SK-N-SH treated with all-trans-retinoic acid at 6 μM for 48 hours (cell line): Measurements from ENCODE around the gene SLC35F3.

Experiments
- ATAC-seq: fragments of 200-7000 bp; cut with Tn5 transposase; 3 replicates; pipeline ENCODE4 v1.9.1; 2020; ENCODE audit warnings: mild to moderate bottlenecking, moderate library complexity
- ARNTL ChIP-seq: fragments of 450-650 bp; formaldehyde crosslinking; IDR thresholded peaks from 2 replicates; pipeline ENCODE4 v1.5.0; 2020; ENCODE audit warnings: low read depth, mild to moderate bottlenecking, moderate library complexity, borderline replicate concordance
- BACH2 ChIP-seq: fragments of 250-450 bp; sonication (Bioruptor Pico); IDR thresholded peaks from 2 replicates; pipeline ENCODE4 v1.9.0; 2021; ENCODE audit warnings: mild to moderate bottlenecking, borderline replicate concordance
- ESRRG ChIP-seq: fragments of 250-450 bp; sonication (Bioruptor Pico); IDR thresholded peaks from 2 replicates; pipeline ENCODE4 v1.6.1; 2021; ENCODE audit warnings: mild to moderate bottlenecking
- ISL1 ChIP-seq: fragments of 250-450 bp; sonication (Bioruptor Pico); IDR thresholded peaks from 2 replicates; pipeline ENCODE4 v2.1.2; 2022; ENCODE audit warnings: mild to moderate bottlenecking, moderate library complexity
- PPARA ChIP-seq: fragments of 250-450 bp; sonication (Bioruptor Pico); IDR thresholded peaks from 2 replicates; pipeline ENCODE4 v1.5.0; 2020; ENCODE audit warnings: mild to moderate bottlenecking, borderline replicate concordance
- RARB ChIP-seq: fragments of 250-450 bp; sonication (Bioruptor Pico); IDR thresholded peaks from 2 replicates; pipeline ENCODE4 v1.8.0; 2021; ENCODE audit warnings: mild to moderate bottlenecking, moderate library complexity
- SNAI2 ChIP-seq: fragments of 250-450 bp; sonication (Bioruptor Pico); IDR thresholded peaks from 2 replicates; pipeline ENCODE4 v1.5.0; 2020; ENCODE audit warnings: mild to moderate bottlenecking, moderate library complexity
- TCF4 ChIP-seq: fragments of 250-450 bp; sonication (Bioruptor Pico); IDR thresholded peaks from 2 replicates; pipeline ENCODE4 v1.8.0; 2021; ENCODE audit warnings: mild to moderate bottlenecking, moderate library complexity, borderline replicate concordance
- TOX ChIP-seq: fragments of 250-450 bp; sonication (Bioruptor Pico); IDR thresholded peaks from 2 replicates; pipeline ENCODE4 v1.8.0; 2021; ENCODE audit warnings: mild to moderate bottlenecking, moderate library complexity, borderline replicate concordance
- ZFP3 ChIP-seq: fragments of 250-450 bp; sonication (Bioruptor Pico); IDR thresholded peaks from 2 replicates; pipeline ENCODE4 v1.5.0; 2020; ENCODE audit warnings: mild to moderate bottlenecking, moderate library complexity
- ZFP30 ChIP-seq: fragments of 450-650 bp; formaldehyde crosslinking; IDR thresholded peaks from 2 replicates; pipeline ENCODE4 v1.5.0; 2022; ENCODE audit warnings: mild to moderate bottlenecking, moderate library complexity
- ZNF565 ChIP-seq: fragments of 450-650 bp; formaldehyde crosslinking; conservative IDR thresholded peaks from 2 replicates; pipeline ENCODE4 v1.5.0; 2020; ENCODE audit warnings: low read depth, mild to moderate bottlenecking, moderate library complexity
- ZNF8 ChIP-seq: fragments of 450-650 bp; formaldehyde crosslinking; IDR thresholded peaks from 2 replicates; pipeline ENCODE4 v1.5.0; 2020; ENCODE audit warnings: mild to moderate bottlenecking, moderate library complexity
- TF ChIP-seq, protein P1 (sequence below): fragments of 250-450 bp; sonication (Bioruptor Pico); IDR thresholded peaks from 2 replicates; pipeline ENCODE4 v1.8.0; 2021; ENCODE audit warnings: low read depth, mild to moderate bottlenecking, moderate library complexity, borderline replicate concordance
- TF ChIP-seq, protein P2 (sequence below): fragments of 250-450 bp; sonication (Bioruptor Pico); IDR thresholded peaks from 2 replicates; pipeline ENCODE4 v1.8.0; 2020; ENCODE audit warnings: mild to moderate bottlenecking, moderate library complexity, borderline replicate concordance
- TF ChIP-seq, protein P3 (sequence below): fragments of 250-450 bp; sonication (Bioruptor Pico); IDR thresholded peaks from 2 replicates; pipeline ENCODE4 v1.5.1; 2020; ENCODE audit warnings: low read depth, mild to moderate bottlenecking, moderate library complexity
- TF ChIP-seq, protein P4 (sequence below): fragments of 250-450 bp; sonication (Bioruptor Pico); IDR thresholded peaks from 2 replicates; pipeline ENCODE4 v1.5.0; 2020; ENCODE audit warnings: mild to moderate bottlenecking, moderate library complexity

Gene SLC35F3

DNA sequence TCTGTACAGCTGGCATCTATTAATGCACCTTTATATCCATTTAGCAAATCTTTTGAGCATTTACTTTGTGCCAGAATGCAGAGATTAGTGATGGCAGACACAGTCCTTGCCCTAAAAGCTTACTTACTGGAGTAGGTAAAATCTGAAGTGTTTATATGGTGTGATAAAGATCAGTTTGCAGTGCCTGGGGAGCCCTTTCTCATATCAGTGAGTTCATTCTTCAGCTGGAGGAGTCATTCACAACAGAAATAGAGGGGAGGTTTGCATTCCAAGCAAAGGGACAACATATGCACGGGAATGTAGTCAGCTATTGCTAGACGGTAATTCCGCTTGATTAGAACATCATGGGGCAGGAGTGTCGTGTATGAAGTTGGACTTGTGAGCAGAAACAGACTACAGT, 8.4 kb downstream of the SLC35F3 start:
- TF ChIP-seq ZFP3 (CRISPR knock-in tag) (no peak), ZNF565 (CRISPR knock-in tag) (no peak), ZNF8 (CRISPR knock-in tag) (no peak), ZFP30 (CRISPR knock-in tag) (no peak), PPARA (CRISPR knock-in tag) (no peak), ISL1 (CRISPR knock-in tag) (no peak), ESRRG (CRISPR knock-in tag) (no peak), ARNTL (CRISPR knock-in tag) (no peak)
- TF ChIP-seq, protein P1, sequence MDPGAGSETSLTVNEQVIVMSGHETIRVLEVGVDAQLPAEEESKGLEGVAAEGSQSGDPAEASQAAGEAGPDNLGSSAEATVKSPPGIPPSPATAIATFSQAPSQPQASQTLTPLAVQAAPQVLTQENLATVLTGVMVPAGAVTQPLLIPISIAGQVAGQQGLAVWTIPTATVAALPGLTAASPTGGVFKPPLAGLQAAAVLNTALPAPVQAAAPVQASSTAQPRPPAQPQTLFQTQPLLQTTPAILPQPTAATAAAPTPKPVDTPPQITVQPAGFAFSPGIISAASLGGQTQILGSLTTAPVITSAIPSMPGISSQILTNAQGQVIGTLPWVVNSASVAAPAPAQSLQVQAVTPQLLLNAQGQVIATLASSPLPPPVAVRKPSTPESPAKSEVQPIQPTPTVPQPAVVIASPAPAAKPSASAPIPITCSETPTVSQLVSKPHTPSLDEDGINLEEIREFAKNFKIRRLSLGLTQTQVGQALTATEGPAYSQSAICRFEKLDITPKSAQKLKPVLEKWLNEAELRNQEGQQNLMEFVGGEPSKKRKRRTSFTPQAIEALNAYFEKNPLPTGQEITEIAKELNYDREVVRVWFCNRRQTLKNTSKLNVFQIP (CRISPR knock-in tag) = no peak
- TF ChIP-seq, protein P2, sequence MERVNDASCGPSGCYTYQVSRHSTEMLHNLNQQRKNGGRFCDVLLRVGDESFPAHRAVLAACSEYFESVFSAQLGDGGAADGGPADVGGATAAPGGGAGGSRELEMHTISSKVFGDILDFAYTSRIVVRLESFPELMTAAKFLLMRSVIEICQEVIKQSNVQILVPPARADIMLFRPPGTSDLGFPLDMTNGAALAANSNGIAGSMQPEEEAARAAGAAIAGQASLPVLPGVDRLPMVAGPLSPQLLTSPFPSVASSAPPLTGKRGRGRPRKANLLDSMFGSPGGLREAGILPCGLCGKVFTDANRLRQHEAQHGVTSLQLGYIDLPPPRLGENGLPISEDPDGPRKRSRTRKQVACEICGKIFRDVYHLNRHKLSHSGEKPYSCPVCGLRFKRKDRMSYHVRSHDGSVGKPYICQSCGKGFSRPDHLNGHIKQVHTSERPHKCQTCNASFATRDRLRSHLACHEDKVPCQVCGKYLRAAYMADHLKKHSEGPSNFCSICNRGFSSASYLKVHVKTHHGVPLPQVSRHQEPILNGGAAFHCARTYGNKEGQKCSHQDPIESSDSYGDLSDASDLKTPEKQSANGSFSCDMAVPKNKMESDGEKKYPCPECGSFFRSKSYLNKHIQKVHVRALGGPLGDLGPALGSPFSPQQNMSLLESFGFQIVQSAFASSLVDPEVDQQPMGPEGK (CRISPR knock-in tag) = no peak
- TF ChIP-seq, protein P3, sequence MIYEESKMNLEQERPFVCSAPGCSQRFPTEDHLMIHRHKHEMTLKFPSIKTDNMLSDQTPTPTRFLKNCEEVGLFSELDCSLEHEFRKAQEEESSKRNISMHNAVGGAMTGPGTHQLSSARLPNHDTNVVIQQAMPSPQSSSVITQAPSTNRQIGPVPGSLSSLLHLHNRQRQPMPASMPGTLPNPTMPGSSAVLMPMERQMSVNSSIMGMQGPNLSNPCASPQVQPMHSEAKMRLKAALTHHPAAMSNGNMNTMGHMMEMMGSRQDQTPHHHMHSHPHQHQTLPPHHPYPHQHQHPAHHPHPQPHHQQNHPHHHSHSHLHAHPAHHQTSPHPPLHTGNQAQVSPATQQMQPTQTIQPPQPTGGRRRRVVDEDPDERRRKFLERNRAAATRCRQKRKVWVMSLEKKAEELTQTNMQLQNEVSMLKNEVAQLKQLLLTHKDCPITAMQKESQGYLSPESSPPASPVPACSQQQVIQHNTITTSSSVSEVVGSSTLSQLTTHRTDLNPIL (CRISPR knock-in tag) = no peak
- no peak for ATAC-seq

DNA sequence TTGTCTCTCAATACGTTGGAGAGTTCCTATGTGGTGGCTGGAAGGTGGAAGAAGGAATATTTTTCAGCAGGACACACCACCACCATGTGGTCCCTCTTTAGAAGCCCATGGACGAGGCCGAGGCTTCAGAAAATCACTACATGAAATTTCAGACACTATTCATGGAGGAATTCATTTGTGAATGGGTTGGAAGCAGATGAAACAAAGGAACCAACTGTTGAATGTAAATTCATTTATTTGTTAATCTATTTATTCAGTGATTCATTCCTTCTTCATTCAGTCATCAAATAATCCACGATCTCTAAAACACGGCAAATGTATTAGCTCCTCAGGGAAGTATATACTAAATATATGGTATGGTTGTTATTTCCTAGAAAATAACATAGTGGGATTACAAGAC, 12.2 kb downstream of the SLC35F3 start:
- TF ChIP-seq SNAI2 (CRISPR knock-in tag) (no peak), ZFP30 (CRISPR knock-in tag) (no peak), ISL1 (CRISPR knock-in tag) (no peak)
- no peak for ATAC-seq

DNA sequence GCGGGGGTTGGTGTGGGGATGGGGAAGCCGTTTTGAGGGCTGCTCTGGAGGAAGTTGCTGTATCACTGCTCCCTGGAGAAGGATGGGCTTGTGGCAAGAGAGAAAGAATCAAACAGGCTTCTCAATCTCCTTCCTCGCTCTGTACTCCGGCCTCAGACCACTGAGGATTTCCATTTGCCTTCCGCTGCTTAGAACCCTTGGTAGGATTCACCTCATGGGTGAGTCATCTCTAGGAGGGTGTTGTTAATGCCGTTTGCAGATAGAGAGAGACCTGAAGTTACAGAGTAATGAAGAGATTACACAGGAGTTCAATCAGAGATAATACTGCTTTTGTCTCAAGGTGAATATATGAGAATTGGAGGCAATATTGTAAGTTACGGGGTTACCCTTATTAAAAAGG, 15.3 kb downstream of the SLC35F3 start:
- TF ChIP-seq ZFP3 (CRISPR knock-in tag) (no peak), ISL1 (CRISPR knock-in tag) (no peak), TCF4 (no peak), ARNTL (CRISPR knock-in tag) (no peak), RARB (CRISPR knock-in tag) (no peak)
- TF ChIP-seq, protein P4, sequence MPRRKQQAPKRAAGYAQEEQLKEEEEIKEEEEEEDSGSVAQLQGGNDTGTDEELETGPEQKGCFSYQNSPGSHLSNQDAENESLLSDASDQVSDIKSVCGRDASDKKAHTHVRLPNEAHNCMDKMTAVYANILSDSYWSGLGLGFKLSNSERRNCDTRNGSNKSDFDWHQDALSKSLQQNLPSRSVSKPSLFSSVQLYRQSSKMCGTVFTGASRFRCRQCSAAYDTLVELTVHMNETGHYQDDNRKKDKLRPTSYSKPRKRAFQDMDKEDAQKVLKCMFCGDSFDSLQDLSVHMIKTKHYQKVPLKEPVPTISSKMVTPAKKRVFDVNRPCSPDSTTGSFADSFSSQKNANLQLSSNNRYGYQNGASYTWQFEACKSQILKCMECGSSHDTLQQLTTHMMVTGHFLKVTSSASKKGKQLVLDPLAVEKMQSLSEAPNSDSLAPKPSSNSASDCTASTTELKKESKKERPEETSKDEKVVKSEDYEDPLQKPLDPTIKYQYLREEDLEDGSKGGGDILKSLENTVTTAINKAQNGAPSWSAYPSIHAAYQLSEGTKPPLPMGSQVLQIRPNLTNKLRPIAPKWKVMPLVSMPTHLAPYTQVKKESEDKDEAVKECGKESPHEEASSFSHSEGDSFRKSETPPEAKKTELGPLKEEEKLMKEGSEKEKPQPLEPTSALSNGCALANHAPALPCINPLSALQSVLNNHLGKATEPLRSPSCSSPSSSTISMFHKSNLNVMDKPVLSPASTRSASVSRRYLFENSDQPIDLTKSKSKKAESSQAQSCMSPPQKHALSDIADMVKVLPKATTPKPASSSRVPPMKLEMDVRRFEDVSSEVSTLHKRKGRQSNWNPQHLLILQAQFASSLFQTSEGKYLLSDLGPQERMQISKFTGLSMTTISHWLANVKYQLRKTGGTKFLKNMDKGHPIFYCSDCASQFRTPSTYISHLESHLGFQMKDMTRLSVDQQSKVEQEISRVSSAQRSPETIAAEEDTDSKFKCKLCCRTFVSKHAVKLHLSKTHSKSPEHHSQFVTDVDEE (CRISPR knock-in tag) = no peak
- ATAC-seq = no peak

DNA sequence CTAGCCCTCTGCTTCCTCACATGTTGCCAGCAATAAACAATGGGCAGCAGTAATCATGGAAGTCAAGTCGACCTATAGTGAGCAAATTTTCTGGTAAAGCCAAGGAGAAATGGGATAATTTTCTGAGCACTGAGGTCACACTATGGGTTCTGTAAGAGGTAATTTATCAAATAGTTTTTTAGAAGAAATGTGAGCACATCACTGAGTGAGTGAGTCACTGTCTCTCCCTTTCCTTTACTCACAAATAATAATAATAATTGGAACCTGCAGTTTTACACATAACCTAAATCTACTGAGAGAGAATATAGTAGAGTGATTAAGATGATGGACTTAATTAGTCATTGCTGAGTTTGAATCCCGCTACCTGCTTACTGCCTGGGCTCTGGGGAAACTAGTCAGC, 23.6 kb downstream of the SLC35F3 start:
- no peak for TF ChIP-seq BACH2
- TF ChIP-seq, protein P4 (CRISPR knock-in tag) = no peak
- TF ChIP-seq TOX (CRISPR knock-in tag) = no peak
- TF ChIP-seq, protein P3 (CRISPR knock-in tag) = no peak
- no peak for ATAC-seq
